ENCODE measurements around the gene KIF1B.

- TF ChIP-seq CTCF (IDR thresholded peaks at IDR 0.05; ENCODE audit: low read length): no peak
- TF ChIP-seq EZH2 (IDR thresholded peaks at IDR 0.05; ENCODE audit: borderline replicate concordance, low read length): no peak
Measured at GRCh38 chr1:10187026-10187334, 23.4 kb upstream of the KIF1B start.

Data from OCI-LY1 (cell line).